ENCODE measurements around the gene INPP1.

INPP1 gene

DNA sequence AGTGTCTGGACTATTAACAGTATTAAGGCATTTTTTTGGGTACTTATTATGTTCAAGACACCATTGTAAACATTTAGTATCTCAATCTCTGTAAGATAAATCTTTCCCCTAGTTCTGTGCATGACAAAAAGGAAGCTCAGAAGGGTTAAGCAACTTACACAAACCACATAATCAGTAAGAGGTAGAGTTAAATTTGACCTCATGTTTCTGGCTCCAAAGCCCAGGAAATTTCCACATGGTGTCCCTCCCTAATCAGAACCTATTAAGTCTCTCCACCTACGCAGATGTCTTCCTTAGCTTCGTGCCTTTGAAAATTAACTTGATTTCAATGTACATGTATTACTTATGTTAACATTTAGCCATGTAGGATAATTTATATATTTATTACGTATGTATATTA lies 66.8 kb downstream of the INPP1 start:
- DNase-seq = peak in 1 of 3 experiments; percentile 17

DNA sequence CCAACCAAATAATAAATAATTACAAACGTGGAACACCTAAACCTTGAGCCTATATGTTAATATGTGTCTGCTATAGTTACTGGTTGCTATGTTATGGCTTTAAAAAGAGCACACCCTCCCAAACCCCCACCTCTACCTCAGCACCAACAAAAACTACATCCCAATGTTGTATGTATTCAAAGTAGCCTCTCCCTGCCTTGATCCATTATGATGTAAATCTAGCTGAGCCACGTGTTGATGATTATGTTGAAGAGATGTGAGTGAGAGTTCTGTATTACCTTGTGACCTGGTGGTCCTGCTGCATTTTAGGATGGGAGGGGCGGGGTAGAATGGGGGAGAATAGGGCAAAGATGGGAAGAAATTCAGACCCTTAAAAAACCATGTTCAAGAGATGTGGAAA lies 69.6 kb downstream of the INPP1 start:
- DNase-seq = no peak

DNA sequence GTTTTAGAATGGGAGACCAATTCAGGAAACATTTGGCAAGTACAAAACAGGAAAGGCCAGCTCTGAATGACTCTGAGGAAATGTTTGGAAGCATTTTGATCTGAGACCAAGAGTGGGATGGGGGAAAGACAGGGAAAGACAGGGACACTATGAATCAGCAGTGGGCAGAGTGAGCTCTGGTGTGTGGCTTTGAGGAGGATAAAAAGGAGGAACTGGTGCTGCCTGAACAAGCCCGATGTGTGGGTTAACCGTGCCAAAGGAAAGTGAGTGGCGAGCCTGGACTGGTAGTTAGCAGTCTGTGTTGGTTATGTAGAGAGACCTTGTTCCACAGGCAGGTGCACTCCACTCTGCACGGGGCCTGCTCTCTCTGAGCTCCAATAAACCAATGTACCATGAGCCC lies 70.0 kb downstream of the INPP1 start:
- no peak for DNase-seq

DNA sequence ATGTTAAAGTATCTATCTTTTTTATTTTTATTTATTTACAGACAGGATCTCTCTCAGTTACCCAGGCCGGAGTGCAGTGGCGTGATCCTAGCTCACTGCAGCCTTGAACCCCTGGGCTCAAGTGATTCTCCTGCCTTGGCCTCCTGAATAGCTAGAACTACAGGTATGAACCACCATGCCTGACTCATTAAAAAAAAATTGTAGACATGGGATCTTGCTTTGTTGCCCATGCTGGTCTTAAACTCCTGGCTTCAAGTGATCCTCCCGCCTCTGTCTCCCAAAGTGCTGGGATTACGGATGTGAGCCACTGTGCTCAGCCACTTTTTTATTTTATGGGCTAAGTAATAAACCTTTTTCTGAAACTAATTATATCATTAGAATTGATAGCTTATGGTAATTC lies 71.9 kb downstream of the INPP1 start:
- DNase-seq = no peak

DNA sequence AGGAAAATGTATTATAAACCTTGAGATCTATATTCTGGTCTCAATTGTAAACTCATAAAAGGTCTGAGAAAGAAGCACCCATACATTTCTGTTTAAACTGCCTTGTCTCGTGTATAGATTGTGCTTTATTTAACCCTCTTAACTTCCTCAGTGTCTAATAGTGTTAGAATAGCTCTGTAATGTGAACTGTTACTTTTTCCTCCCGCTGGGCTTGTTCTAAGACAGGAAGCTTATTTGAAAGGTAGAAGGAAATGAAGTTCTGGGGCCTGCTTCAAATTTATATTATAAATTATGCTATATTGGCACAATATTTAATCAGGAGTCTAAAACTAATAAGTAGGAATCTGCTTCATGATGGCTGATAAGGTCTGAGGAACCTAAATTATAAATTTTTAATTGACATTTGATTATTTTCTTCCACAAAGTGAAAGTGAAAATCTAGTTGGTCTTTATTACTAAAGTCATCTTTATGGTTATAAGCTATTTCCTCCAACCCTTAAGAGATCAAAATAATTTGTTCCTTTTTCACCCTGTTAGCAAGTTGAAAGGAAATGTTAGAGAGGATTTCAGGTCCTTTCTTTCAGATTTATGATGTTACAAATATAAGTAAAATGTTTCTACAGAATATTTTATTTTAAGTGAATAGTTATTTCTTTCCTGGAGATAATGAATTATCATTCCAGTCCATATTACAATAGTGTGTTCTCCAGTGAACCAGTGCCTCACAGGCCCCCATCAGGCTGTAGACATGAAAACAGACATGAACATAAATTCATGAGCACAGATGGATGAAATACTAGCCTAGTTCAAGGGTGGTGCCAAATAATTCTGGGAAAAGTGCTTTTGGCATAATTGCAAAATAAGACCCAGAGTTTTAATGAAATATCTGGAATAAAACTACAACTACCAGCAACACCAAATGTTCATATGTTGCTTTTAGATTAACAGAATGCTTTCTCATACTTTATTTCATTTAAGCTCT lies 72.7 kb downstream of the INPP1 start:
- DNase-seq = no peak

DNA sequence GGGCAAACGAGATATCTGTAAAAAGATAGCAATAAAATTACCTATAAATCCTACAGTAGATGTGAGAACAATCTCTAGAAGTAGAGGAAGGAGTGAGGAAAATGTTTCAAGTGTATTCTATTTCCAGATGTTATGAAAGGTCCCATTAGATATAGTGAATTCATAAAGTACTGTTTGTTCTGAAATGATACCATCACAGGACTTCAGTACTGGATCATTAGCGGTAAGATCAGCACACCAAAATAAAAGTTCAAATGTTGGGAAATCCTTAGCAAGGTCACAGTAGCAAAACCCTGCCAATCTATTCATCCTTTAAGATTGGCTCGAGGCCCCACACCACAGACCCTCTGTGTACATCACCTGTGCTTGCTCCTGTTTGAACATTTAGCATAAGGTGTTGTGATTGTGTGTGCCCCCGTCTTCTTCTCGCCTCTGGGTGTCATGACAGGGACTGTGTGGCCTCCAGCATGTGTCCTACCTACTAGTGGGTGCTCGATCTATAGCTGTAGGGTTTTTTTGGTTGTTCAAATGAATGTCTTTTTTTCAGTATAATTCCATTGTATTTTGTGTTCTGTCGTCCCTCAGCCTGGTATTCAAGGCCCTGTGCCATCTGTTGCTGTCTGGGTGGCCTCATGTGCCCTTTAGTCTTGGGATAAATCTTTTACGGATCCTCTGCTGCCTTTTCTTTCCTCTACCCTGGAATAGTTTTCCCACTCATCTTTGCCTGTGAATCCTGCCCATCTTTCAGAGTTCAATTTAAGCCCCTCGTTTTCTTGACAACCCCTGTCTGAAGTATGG lies 73.9 kb downstream of the INPP1 start:
- DNase-seq = no peak

DNA sequence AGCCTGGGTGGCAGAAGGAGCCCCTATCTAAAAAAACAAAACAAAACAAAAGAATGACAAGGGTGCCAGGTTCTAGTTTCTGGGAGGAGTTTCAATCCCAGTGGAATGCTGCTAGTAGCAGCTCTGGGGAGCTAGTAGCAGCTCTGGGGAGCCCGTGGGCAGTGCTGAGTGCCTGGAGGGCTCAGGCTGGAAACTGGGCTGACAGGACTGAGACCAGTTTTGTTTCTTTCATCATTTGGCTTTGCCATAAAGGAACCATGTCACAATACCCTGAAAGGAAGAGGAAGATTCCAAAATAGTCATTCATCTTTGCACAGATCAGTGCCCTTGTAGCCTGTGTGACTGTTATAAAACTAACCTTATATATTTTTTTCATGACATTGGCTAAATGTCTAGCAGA lies 75.3 kb downstream of the INPP1 start:
- no peak for DNase-seq

DNA sequence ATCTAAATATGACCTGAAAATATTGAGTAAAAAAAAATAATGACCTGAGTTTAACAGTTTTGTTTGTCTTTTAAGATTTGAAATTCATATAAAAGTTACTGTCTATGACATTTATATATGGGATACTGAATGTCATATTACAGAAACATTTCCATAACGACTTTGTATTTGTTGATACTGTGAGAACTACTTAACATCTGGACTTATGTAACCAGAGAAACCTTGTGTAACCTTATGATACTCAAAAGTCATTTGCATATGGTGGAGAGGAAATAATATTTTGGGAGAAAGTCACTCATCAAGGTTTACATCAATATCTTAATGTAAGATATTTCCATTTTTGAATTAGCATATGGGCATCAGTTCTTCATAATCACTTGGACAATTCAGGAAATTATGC lies 77.4 kb downstream of the INPP1 start:
- no peak for DNase-seq
